ENCODE results near the gene PRDM16. TPM values are rescaled to one million over a fixed set of nuclear protein-coding genes. Genes with fewer than 3 reads are reported as not detected.

Gene PRDM16
- polyA plus RNA-seq, 3 donors = not detected

- Mint-ChIP-seq H3K27me3 (ENCODE audit: low read depth in 3 of 3) (peaks cover 4 to 8% (median 4%) of the 10 kb centered on the region in 3 donors), H3K27ac (no peak overlapping the region), H3K4me1 (peaks cover 4% of the 10 kb centered on the region), H3K36me3 (no peaks in the 10 kb centered on the region), H3K4me3 (no peak overlapping the region), H3K9me3 (no peaks in the 10 kb centered on the region)
- intact Hi-C loops (cut with micrococcal nuclease) = no loop called here
- no peak for DNase-seq
- H3K4me3 ChIP-seq (replicated peaks in 1 of 3; ENCODE audit: low read depth in 2 of 3, low read length in 3 of 3) = no peak overlapping the region
- no peak overlapping the region for H3K9ac ChIP-seq (ENCODE audit: insufficient read depth, low read length, poor library complexity, severe bottlenecking)
- no peaks in the 10 kb centered on the region for H3K9me3 ChIP-seq (replicated peaks in 1 of 2; ENCODE audit: control insufficient read depth in 1 of 2, insufficient read depth in 1 of 2, low read length in 2 of 2)
- no peak for TF ChIP-seq CTCF (IDR thresholded peaks at IDR 0.05)
- H4K20me1 ChIP-seq (ENCODE audit: insufficient read depth, low read length) = no peaks in the 10 kb centered on the region
- H3K79me2 ChIP-seq (ENCODE audit: insufficient read depth, low read length) = no peaks in the 10 kb centered on the region
- no peak overlapping the region for H2AFZ ChIP-seq (ENCODE audit: insufficient read depth, low read depth, low read length, poor library complexity, severe bottlenecking)
- peaks cover 0 to 8% of the 10 kb centered on the region in 2 donors for H3K27me3 ChIP-seq (ENCODE audit: control insufficient read depth in 2 of 2, insufficient read depth in 2 of 2, low read length in 2 of 2)
- no peak overlapping the region for H3K4me2 ChIP-seq (replicated peaks; ENCODE audit: extremely low read depth, low read length, poor library complexity, severe bottlenecking)
- H3K36me3 ChIP-seq (replicated peaks in 1 of 2; ENCODE audit: control insufficient read depth in 1 of 2, insufficient read depth in 2 of 2, low read length in 2 of 2) = no peaks in the 10 kb centered on the region
- no peak overlapping the region for H3K27ac ChIP-seq (ENCODE audit: low read depth in 1 of 2, low read length in 2 of 2)
- H3K4me1 ChIP-seq (ENCODE audit: control insufficient read depth in 1 of 2, insufficient read depth in 2 of 2, low read length in 2 of 2) = peaks cover 0 to 3% of the 10 kb centered on the region in 2 donors
- 92% methylated on average over 10 of the region's 11 CpGs for WGBS (ENCODE audit: insufficient coverage)
These were observed 239.1 kb downstream of the PRDM16 start for GRCh38 chr1:3308053-3308452.

- WGBS (ENCODE audit: insufficient coverage) = 98% methylated on average over 21 of the region's 25 CpGs
- no peak overlapping the region for H3K4me3 ChIP-seq (replicated peaks in 1 of 3; ENCODE audit: low read depth in 2 of 3, low read length in 3 of 3)
- peaks cover 0 to 4% (median 0%) of the 10 kb centered on the region in 7 donors for H3K9me3 Mint-ChIP-seq
- DNase-seq = no peak
- H3K36me3 Mint-ChIP-seq = no peaks in the 10 kb centered on the region
- no peak overlapping the region for H2AFZ ChIP-seq (ENCODE audit: insufficient read depth, low read depth, low read length, poor library complexity, severe bottlenecking)
- peaks cover 0 to 22% of the 10 kb centered on the region in 2 donors for H3K27me3 ChIP-seq (ENCODE audit: control insufficient read depth in 2 of 2, insufficient read depth in 2 of 2, low read length in 2 of 2)
- H3K4me1 Mint-ChIP-seq = peaks cover 7% of the 10 kb centered on the region
- no peak overlapping the region for H3K4me3 Mint-ChIP-seq
- intact Hi-C loops (cut with micrococcal nuclease) = no loop called here
- no peak overlapping the region for H3K27ac Mint-ChIP-seq
- peaks cover 0 to 6% of the 10 kb centered on the region in 2 donors for H3K4me1 ChIP-seq (ENCODE audit: control insufficient read depth in 1 of 2, insufficient read depth in 2 of 2, low read length in 2 of 2)
- peaks cover 14 to 27% (median 19%) of the 10 kb centered on the region in 3 donors for H3K27me3 Mint-ChIP-seq (ENCODE audit: low read depth in 3 of 3)
- no peaks in the 10 kb centered on the region for H4K20me1 ChIP-seq (ENCODE audit: insufficient read depth, low read length)
- no peak overlapping the region for H3K4me2 ChIP-seq (replicated peaks; ENCODE audit: extremely low read depth, low read length, poor library complexity, severe bottlenecking)
- H3K27ac ChIP-seq (ENCODE audit: low read depth in 1 of 2, low read length in 2 of 2) = no peak overlapping the region
- no peaks in the 10 kb centered on the region for H3K79me2 ChIP-seq (ENCODE audit: insufficient read depth, low read length)
- TF ChIP-seq CTCF (IDR thresholded peaks at IDR 0.05) = no peak
- no peaks in the 10 kb centered on the region for H3K9me3 ChIP-seq (replicated peaks in 1 of 2; ENCODE audit: control insufficient read depth in 1 of 2, insufficient read depth in 1 of 2, low read length in 2 of 2)
- H3K9ac ChIP-seq (ENCODE audit: insufficient read depth, low read length, poor library complexity, severe bottlenecking) = no peak overlapping the region
- H3K36me3 ChIP-seq (replicated peaks in 1 of 2; ENCODE audit: control insufficient read depth in 1 of 2, insufficient read depth in 2 of 2, low read length in 2 of 2) = no peaks in the 10 kb centered on the region
These were observed 241.9 kb downstream of the PRDM16 start for GRCh38 chr1:3310718-3311400.

Data from CD14-positive monocyte (primary cell).